DMS53 treated with DMSO at 0.1 percent for 48 hours (cell line): ENCODE results near the gene PHOSPHO2.

Experiments
- DNase-seq: peaks from one replicate; lab custom pipeline; 2025; ENCODE audit not compliant: unreplicated experiment; lab: John Stamatoyannopoulos, UW

Gene PHOSPHO2

GRCh38 chr2:169694113-169694893, at the start of gene PHOSPHO2, which contains the start of gene CFAP210:
PHOSPHO2 (plus strand) TSS chr2:169694469; CDS start chr2:169700972, 6,503 bp downstream.
CFAP210 (minus strand) TSS chr2:169694405; CDS start chr2:169694327, 78 bp downstream.
- DNase-seq: peak; percentile 97

GRCh38 chr2:169647496-169647895, 46.8 kb upstream of the PHOSPHO2 start:
- DNase-seq: no peak

- DNase-seq: no peak
Measured at GRCh38 chr2:169649278-169649677, 45.0 kb upstream of the PHOSPHO2 start.

DNA sequence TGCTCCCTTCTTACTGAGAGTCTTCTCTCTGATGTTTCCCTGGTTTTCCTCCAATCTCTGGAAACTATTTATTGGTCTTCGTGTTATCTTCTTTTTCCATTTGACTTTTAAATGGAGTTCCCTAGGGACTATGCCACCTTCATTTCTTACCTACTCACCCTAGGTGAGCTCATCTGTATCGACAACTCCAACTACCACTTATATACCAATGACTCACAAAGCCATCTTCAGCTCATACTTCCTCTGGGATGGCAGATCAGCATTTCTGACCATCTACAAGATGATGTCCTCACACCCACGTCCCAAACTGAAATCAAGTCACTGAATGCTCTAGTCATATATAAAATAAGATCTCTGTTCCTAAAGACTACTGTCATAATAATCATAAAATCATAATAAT, 40.6 kb upstream of the PHOSPHO2 start:
- DNase-seq: peak; percentile 51

DNA sequence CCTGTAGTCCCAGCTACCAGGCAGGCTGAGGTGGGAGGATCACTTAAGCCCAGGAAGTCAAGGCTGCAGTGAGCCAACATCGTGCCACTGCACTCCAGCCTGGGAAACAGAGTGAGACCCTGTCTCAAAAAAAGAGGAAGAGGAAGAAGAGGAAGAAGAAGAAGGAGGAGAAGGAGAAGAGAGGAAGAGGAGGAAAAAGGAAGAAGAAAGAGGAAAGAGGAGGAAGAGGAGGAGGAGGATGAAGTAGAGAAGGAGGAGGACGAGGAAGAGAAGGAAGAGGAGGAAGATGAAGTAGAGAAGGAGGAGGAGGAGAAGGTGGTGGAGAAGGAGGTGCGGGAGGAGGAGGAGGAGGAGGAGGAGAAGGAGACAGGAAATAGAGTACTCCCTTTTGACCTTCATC, 38.1 kb upstream of the PHOSPHO2 start:
- DNase-seq: no peak

DNA sequence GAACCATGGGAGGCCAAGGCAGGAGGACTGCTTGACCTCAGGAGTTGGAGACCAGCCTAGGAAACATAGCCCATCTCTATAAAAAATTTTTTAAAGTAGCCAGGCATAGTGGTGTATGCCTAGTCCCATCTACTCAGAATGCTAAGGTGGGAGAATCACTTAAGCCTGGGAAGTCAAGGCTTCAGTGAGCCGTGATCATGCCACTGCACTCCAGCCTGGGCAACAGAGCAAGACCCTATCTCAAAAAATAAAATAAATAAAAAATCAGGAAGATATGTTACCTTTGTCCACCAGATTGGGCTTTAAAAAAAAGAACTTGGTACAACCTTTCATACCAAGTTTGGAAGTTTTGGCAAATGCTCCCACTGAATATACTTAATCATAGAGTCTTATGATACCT, 35.4 kb upstream of the PHOSPHO2 start:
- DNase-seq: no peak

- no peak for DNase-seq
Measured at GRCh38 chr2:169659320-169659719, 34.9 kb upstream of the PHOSPHO2 start.

DNA sequence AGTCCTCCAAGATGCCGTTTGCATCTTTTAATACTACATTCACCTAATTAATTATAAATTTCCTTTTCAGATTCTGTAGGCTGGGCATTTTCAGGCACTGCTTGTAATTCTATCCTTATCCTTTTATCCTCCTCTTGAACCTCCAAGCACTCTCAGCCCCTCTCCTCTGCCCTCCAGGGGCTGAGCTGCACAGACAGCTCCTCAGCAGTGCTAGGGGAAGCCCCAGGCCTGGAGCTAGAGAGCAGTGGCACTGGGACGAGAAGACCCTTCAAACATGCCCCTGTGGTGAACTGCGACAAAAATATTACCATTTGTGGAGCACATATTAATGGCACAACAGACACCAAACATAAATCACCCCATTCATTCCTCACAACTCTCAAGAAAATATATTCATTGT, 33.0 kb upstream of the PHOSPHO2 start:
- no peak for DNase-seq

DNA sequence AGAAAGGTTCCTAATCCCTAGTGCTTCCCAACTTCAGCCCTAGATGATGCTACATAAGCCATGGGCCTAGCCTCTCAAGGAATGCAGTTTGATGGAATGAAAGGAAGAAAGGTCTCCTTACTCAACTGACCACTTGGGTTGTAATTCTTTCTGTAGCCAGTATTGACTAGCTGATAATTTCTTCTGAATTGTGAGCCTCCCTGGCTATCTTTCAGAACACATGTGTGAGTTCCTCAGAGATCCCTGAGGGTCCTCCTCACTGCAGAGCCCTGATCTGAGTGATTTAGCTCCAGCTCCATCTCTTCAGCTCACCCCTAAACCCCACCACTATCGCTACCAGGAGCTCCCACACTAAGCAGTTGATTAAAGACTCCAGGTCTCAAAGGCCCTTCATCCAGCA, 31.5 kb upstream of the PHOSPHO2 start:
- DNase-seq: no peak

GRCh38 chr2:169663247-169663646, 31.0 kb upstream of the PHOSPHO2 start:
- no peak for DNase-seq

- no peak for DNase-seq
Measured at GRCh38 chr2:169664600-169664977, 29.7 kb upstream of the PHOSPHO2 start.

DNA sequence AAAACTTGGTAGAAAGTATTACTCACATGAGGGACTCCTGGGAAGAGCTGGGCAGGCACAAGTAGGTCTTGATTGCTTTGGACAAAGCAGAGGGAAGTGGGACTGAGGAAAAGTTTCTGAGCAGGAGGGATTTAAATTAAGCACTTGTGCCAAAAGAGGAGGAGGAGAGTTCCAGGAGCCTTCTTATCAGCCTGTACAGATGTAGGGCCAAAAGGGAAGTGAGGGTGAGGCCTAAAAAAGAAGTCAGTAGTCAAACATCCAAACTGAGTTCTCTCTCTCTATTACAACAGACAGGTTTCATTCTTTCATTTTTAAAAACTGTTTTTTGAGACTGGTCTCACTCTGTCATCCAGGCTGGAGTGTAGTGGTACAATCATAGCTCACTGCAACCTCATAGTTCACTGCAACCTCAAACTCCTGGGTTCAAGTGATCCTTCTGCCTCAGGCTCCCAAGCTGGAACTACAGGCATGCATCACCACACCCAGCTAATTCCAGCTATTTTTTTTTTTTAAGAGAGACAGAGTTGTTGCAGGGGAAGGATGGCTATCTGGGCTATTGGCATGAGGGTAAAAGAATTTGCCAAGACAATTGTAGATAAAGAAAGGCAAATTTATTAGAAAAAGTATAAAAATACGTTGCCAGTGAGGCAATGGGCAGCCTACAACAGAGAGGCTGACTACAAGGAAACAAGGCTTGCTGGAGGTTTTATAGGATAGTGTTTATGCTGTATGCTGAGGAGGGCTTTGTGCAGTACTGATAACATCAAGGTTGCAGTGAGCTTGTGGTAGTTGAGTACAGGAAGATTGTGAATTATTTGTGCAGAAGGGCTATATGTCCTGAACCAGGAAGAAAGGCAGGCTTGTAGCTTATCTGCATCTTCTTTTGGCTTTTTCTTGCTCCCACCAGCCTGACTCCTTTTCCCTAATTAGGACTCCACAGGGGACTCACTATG, 29.0 kb upstream of the PHOSPHO2 start:
- no peak for DNase-seq

- no peak for DNase-seq
Measured at GRCh38 chr2:169667583-169667982, 26.7 kb upstream of the PHOSPHO2 start.

- no peak for DNase-seq
Measured at GRCh38 chr2:169670215-169670651, 24.0 kb upstream of the PHOSPHO2 start.

GRCh38 chr2:169670937-169671336, 23.3 kb upstream of the PHOSPHO2 start:
- DNase-seq: no peak

GRCh38 chr2:169672406-169672805, 21.9 kb upstream of the PHOSPHO2 start:
- DNase-seq: no peak

DNA sequence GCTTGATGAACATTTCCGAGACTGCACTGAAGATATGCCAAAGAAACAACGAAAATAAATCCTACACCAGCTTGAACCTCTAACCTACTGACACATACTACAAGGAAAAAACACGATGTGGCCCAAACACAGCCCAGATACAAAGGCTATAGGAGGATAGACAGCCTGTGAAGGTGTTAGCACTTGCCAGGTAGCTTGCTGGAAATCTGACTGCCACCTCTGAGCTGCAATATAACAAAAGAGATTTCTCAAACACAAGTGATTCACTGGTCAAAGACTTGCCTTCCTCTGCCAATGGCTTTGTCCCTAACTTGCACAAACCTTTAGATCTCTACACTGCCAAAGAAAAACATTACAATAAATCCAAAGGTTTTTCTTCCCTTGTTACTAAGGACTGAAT, 21.2 kb upstream of the PHOSPHO2 start:
- DNase-seq: no peak

DNA sequence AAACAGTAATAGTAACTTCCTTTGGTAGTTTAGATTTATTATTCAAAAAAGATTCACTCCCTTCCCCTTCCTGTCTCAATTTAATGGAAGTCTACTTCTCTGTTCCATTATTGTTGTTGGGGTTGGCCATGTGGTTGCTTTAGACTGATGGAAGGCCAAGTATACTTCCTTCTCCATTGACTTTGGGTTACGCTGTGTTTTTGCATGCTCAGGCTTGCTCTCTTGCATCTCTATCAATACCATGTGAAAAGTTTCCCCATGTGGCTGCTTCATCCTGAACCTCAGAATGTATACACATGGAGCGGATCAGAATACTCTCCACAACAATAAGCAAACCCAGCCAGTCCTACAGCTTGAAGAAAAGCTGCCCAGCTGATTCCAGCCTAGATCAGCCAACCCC, 20.3 kb upstream of the PHOSPHO2 start:
- DNase-seq: no peak

- no peak for DNase-seq
Measured at GRCh38 chr2:169676357-169676756, 17.9 kb upstream of the PHOSPHO2 start.

- DNase-seq: no peak
Measured at GRCh38 chr2:169676850-169677249, 17.4 kb upstream of the PHOSPHO2 start.

DNA sequence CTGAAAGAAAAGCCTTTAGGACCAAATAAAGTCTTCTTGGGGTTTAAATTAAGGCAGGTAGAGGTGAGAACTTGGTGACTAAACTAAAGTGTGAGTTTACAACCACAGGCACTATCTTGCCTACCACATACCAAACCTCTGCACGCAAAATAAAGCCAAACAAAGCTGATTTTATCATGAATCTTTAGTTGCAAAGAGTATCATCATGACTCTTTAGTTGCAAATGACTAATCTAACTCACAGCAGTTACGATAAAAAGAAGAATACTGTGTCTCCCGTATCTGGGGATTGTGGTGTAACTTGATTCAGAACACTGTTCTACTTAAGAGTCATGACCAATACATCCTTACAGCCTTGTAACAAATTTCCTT, 11.2 kb upstream of the PHOSPHO2 start:
- DNase-seq: no peak
